GM19452 (cell line): ENCODE data around the gene UNC119B.

Source experiments
- ATAC-seq: cut with Tn5 transposase; IDR thresholded peaks from one replicate; pipeline ENCODE4 v1.9.1; 2021; ENCODE audit not compliant: unreplicated experiment

Gene UNC119B

GRCh38 chr12:120738252-120739030 lies 28.2 kb downstream of the UNC119B start:
- no peak for ATAC-seq

DNA sequence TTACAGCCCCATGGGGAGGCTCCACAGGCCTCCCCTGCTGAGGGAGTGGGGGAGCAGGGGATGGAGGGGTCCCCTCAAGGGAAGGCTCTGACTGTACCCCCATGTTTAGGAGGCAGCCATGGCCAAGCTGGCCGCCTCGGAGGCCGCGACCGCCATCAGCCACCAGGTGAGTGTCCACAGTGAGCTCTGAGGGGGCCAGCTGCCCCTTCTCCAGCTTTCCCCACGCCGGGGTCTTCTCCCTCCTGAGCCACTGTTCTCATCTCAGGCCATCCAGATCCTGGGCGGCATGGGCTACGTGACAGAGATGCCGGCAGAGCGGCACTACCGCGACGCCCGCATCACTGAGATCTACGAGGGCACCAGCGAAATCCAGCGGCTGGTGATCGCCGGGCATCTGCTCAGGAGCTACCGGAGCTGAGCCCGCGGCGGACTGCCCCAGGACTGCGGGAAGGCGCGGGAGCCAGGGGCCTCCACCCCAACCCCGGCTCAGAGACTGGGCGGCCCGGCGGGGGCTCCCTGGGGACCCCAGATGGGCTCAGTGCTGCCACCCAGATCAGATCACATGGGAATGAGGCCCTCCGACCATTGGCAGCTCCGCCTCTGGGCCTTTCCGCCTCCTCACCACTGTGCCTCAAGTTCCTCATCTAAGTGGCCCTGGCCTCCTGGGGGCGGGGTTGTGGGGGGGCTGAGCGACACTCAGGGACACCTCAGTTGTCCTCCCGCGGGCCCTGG lies 28.9 kb downstream of the UNC119B start:
- ATAC-seq: no peak

DNA sequence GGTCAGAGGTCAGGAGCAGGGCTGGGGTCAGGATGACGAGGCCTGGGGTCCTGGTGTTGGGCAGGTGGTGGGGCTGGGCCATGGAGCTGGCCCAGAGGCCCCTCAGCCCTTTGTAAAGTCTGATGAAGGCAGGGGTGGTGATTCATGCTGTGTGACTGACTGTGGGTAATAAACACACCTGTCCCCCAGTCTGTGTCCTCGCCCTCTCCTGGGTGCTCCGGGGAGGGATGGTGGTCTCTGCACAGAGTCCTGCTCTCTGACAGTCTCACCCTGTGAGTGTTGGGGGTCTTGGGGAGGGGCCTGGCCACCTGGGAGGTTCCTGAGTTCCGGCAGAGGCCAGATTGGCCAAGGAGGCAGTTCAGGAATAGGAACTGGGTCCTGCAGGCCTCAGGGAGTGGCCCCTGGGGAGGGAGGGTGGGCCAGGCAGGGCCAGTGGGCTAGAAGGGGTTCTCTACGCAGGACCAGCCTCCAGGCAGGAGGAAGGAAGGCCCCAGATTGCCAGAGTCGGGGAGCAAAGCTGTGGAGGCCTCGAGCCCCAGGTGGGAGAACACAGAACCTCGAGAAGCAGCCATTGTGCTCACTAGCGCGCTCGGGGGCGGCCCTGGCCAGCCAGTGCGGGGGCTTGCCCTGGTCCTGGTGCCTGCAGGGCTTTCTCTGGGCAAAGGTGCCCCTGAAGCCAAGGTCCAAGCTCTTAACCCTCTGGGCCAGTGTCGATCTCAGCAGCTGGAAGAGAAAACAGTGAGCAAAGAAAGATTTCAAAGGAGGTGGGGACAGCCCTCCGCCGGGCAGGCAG lies 29.8 kb downstream of the UNC119B start:
- ATAC-seq: no peak

DNA sequence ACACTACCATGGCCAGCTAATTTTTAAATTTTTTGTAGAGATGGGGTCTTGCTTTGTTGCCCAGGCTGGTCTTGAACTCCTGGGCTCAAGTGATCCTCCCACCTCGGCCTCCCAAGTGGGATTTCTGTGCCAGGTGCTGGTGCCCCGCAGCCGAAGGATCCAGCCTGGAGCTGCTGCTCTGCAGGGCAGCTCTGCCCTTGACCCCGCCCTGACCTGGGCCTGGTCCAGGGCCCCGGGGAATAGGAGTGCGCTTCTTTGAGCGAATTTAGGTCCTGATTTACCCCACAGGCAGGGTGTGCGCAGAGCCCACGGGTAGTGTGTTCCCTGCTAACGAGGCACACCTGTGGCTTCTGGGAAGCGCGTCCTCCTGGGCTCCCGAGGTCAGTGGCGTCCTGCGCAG lies 30.6 kb downstream of the UNC119B start:
- no peak for ATAC-seq

DNA sequence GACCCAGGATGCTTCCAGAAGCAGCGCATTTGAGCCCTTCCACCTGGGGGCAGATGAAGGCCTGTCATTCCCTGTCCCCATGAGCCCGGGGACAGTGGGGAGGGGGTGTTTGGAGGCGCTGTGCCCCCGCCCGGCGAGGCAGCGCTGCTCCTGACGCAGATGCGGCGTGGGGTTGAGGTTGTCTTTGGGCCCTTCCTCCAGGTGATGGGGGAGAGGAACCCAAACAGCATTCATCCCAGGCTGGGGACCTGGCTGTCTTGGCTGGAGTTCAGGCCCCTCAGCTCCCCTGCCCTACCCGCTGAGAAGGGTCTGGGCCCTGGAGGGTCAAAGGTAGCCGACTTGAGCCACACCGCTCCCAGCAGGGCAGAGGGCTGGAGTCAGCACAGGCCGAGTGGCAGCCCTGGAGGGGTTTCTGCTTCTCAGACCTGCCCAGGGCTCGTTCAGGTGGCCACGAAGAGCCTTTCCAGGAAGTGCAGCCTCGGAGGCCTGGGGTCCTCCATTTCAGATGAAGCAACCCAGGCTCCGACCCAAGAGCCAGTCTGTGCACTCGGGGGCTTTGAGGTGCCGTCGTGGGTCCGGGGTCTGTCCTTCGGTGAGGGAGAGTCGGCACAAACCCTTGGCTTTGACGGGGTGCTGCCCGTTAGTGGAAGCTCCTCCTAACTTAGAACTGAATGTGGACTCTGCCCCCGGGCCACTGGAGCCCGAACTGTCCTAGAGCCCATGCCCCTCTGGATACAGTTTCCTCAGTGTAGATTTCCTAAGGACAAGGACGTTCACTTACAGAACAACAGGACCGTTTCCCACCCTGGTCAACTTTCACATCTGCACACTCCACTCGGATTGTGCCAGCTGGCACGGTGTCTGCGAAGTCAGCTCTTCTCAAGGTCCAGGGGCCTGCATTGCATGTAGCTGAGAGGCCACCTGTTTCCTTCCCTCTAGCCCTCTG lies 31.5 kb downstream of the UNC119B start:
- no peak for ATAC-seq

DNA sequence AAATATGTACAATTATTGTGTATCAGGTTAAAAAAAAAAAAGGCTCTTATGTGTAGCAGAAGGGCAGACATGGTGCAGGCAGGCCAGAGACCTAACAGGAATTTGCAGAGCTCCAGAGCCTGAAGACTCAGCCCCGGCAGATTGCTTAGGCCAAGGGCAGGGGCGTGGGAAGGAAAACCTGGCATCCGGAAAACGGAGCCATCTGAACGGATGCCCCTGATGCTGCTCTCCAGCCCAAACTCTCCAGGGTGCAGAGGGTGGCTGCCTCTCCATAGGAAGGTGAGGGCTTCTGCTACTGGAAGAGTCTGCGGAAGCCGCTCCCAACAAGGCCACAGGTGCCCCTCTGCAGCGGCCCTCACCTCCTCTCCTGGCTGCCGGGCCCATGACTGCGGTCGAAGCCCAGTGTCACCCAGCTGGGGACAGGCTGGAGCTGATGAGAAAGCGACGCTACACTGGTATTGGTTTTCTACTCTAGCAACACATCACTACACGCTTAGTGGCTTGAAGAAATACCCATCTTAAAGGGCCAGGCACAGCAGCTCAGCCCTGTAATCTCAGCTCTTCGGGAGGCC lies 34.8 kb downstream of the UNC119B start:
- ATAC-seq: no peak

GRCh38 chr12:120748242-120748641 lies 38.0 kb downstream of the UNC119B start:
- no peak for ATAC-seq

- ATAC-seq: no peak
Measured at GRCh38 chr12:120749256-120749655, 39.0 kb downstream of the UNC119B start.

- ATAC-seq: no peak
Measured at GRCh38 chr12:120750806-120751205, 40.5 kb downstream of the UNC119B start.

DNA sequence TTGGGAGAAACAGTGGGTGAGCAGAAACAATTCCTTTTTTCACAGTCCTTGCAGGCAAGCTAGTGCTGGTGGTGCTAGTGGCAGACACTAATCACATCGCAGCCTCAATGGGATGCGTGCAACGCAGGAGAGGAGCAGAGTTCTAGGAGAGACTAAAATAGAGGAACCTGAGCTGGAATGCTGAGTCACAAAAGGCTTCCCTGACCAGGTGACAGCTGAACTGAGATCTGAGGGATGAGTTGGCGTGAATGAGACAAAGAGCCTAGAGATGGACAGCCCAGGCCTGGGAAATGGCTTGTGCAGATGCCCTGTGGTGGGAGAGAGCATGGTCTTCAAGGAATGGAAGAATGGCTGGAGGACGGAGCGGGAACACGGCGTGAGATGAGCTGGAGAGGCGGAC lies 41.1 kb downstream of the UNC119B start:
- no peak for ATAC-seq

- ATAC-seq: no peak
Measured at GRCh38 chr12:120754792-120755191, 44.5 kb downstream of the UNC119B start.

- ATAC-seq: no peak
Measured at GRCh38 chr12:120755269-120755668, 45.0 kb downstream of the UNC119B start.

DNA sequence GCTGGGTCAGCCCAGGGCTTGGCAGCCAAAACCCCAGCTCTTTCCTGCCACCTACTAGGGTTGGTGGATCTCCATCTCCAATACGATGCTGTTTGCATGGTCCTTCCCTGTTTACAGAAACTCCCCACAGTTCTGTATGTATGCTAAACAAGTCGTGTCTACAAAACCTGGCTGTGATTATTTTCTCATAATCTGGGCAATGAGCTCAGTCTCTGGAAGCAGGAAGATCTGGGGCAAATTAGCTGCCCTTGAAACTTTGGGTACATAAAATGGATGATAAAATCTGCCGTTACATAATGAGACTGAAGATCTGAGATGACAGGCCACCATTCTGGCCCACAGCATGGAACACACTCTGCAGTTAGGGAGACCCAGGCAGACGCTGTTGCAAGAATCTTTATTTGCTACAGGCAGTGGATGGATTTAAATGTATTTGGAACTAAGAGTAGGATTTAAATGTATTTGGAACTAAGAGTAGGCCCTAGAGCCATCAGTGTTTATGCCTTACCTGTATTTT lies 47.0 kb downstream of the UNC119B start:
- ATAC-seq: no peak

GRCh38 chr12:120757949-120758348 lies 47.7 kb downstream of the UNC119B start:
- no peak for ATAC-seq

- ATAC-seq: no peak
Measured at GRCh38 chr12:120758798-120759590, 48.7 kb downstream of the UNC119B start.

GRCh38 chr12:120759591-120760348 lies 49.5 kb downstream of the UNC119B start:
- no peak for ATAC-seq

DNA sequence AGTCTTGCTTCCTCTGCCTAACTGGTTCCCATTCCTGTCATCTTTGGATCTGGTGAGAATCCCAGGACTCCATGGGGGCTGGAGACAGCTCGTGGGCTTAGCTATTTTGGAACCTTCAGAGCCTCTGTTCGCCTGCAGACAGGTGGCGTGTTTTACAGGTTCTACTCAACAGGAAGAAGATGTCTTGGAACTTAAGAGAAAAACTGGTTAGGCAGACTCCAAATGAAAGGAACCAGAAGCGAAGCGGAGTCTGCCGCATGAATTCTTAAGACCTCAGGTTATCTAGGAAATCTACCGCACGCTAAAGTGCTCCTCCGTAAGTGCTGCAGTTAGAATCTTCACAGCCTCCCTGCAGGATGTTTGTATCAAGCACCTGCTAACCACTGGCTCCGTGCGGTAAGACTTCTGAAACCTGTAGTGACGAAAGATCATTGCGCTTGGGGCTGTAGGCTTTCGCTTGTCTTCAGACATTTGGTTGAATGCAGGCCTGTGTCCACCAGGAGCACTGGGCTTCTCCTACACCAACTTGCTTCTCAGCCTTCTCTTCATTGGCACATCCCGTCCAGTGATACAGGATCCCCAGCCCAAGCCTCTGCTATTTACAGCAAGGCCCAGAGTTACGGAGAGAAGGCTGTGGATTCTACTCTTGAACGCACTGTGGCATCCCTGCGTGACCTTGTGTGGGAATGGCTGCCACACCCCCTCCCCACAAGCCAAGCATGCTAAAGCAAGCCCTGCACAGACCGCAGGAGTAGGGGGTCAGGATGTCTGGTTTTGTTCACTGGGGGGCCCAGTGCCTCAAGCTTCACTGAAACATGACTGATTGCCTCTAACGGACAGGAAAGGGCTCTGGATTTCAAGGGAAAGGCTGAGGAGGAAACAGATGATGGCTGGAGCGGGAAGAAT lies 50.3 kb downstream of the UNC119B start:
- no peak for ATAC-seq
